GM23248 (cell line): Measurements from ENCODE around the gene SEMA4D.

Experiments
- EZH2 ChIP-seq: fragments of 200-600 bp; sonication (generic); IDR thresholded peaks from 2 replicates; pipeline ENCODE4 v1.6.1; 2018; ENCODE audit warnings: antibody characterized with exemption, mild to moderate bottlenecking; ENCODE audit not compliant: insufficient read depth, poor library complexity, severe bottlenecking
- EZH2phosphoT487 ChIP-seq: fragments of 200-600 bp; sonication (generic); IDR thresholded peaks from 2 replicates; pipeline ENCODE4 v1.6.1; 2018; ENCODE audit warnings: antibody characterized with exemption, moderate library complexity, mild to moderate bottlenecking, low read depth; ENCODE audit not compliant: insufficient read depth

- no peak for TF ChIP-seq EZH2
- no peak for TF ChIP-seq EZH2phosphoT487
Observed at GRCh38 chr9:89365532-89365912, 132.4 kb downstream of the SEMA4D start.
